Measurements from ENCODE around the gene NFE2L2.

Gene NFE2L2

GRCh38 chr2:177243476-177243875 lies 21.1 kb downstream of the NFE2L2 start:
- no peak for TF ChIP-seq EZH2 (IDR thresholded peaks at IDR 0.05; ENCODE audit: borderline replicate concordance, low read length)
- no peak for TF ChIP-seq CTCF (IDR thresholded peaks at IDR 0.05; ENCODE audit: low read length)
- no peaks in the 10 kb centered on the region for H3K9me3 ChIP-seq (ENCODE audit: low read length)
- H3K9me2 ChIP-seq (ENCODE audit: low read depth, low read length), result no peaks in the 10 kb centered on the region
- H3K9ac ChIP-seq (ENCODE audit: low read length), result no peak overlapping the region
- peaks cover 21% of the 10 kb centered on the region; the same call in 1 of the 2 replicates for H3K36me3 ChIP-seq (ENCODE audit: insufficient read depth, low read length)
- H3F3A ChIP-seq (ENCODE audit: insufficient read depth, low read length), result no peaks in the 10 kb centered on the region
- H3K27ac ChIP-seq (ENCODE audit: low read depth, low read length, poor library complexity, severe bottlenecking), result peak overlapping the region; percentile 34
- no peak overlapping the region for H3K4me3 ChIP-seq (ENCODE audit: low read depth, low read length, poor library complexity, severe bottlenecking)
- H3K27me3 ChIP-seq (ENCODE audit: insufficient read depth, low read length), result no peaks in the 10 kb centered on the region
- no peaks in the 10 kb centered on the region for H4K20me1 ChIP-seq (ENCODE audit: insufficient read depth, low read length)
- peaks cover 99% of the 10 kb centered on the region for H3K79me2 ChIP-seq (ENCODE audit: insufficient read depth, low read length)
- peak overlapping the region; percentile 31; the same call in 1 of the 2 replicates for H3K4me2 ChIP-seq (ENCODE audit: low read length)
- H3K4me1 ChIP-seq (ENCODE audit: insufficient read depth, low read length, severe bottlenecking), result peaks cover 49% of the 10 kb centered on the region
- H2AFZ ChIP-seq (ENCODE audit: low read length), result no peak overlapping the region

GRCh38 chr2:177243073-177243472 lies 21.5 kb downstream of the NFE2L2 start:
- no peaks in the 10 kb centered on the region for H3K9me2 ChIP-seq (ENCODE audit: low read depth, low read length)
- H3K27me3 ChIP-seq (ENCODE audit: insufficient read depth, low read length), result no peaks in the 10 kb centered on the region
- peak overlapping the region; percentile 31; the same call in 1 of the 2 replicates for H3K4me2 ChIP-seq (ENCODE audit: low read length)
- peak overlapping the region; percentile 34 for H3K27ac ChIP-seq (ENCODE audit: low read depth, low read length, poor library complexity, severe bottlenecking)
- H3K4me3 ChIP-seq (ENCODE audit: low read depth, low read length, poor library complexity, severe bottlenecking), result no peak overlapping the region
- H3K9ac ChIP-seq (ENCODE audit: low read length), result no peak overlapping the region; the same call in 1 of the 2 replicates
- peaks cover 99% of the 10 kb centered on the region for H3K79me2 ChIP-seq (ENCODE audit: insufficient read depth, low read length)
- H3K4me1 ChIP-seq (ENCODE audit: insufficient read depth, low read length, severe bottlenecking), result peaks cover 49% of the 10 kb centered on the region
- H2AFZ ChIP-seq (ENCODE audit: low read length), result no peak overlapping the region
- no peaks in the 10 kb centered on the region for H3F3A ChIP-seq (ENCODE audit: insufficient read depth, low read length)
- H3K9me3 ChIP-seq (ENCODE audit: low read length), result no peaks in the 10 kb centered on the region
- no peaks in the 10 kb centered on the region for H4K20me1 ChIP-seq (ENCODE audit: insufficient read depth, low read length)
- peaks cover 22% of the 10 kb centered on the region; the same call in 1 of the 2 replicates for H3K36me3 ChIP-seq (ENCODE audit: insufficient read depth, low read length)
- no peak for TF ChIP-seq CTCF (IDR thresholded peaks at IDR 0.05; ENCODE audit: low read length)
- no peak for TF ChIP-seq EZH2 (IDR thresholded peaks at IDR 0.05; ENCODE audit: borderline replicate concordance, low read length)

GRCh38 chr2:177242121-177242987 lies 22.2 kb downstream of the NFE2L2 start:
- no peak for TF ChIP-seq CTCF (IDR thresholded peaks at IDR 0.05; ENCODE audit: low read length)
- no peak for TF ChIP-seq EZH2 (IDR thresholded peaks at IDR 0.05; ENCODE audit: borderline replicate concordance, low read length)
- H3F3A ChIP-seq (ENCODE audit: insufficient read depth, low read length), result no peaks in the 10 kb centered on the region
- peaks cover 49% of the 10 kb centered on the region for H3K4me1 ChIP-seq (ENCODE audit: insufficient read depth, low read length, severe bottlenecking)
- peaks cover 19% of the 10 kb centered on the region; the same call in 1 of the 2 replicates for H3K36me3 ChIP-seq (ENCODE audit: insufficient read depth, low read length)
- peak overlapping the region; percentile 16; the same call in 1 of the 2 replicates for H3K9ac ChIP-seq (ENCODE audit: low read length)
- no peaks in the 10 kb centered on the region for H3K9me2 ChIP-seq (ENCODE audit: low read depth, low read length)
- no peak overlapping the region for H2AFZ ChIP-seq (ENCODE audit: low read length)
- no peaks in the 10 kb centered on the region for H3K27me3 ChIP-seq (ENCODE audit: insufficient read depth, low read length)
- peak overlapping the region; percentile 34 for H3K27ac ChIP-seq (ENCODE audit: low read depth, low read length, poor library complexity, severe bottlenecking)
- H3K79me2 ChIP-seq (ENCODE audit: insufficient read depth, low read length), result peaks cover 98% of the 10 kb centered on the region
- H3K4me2 ChIP-seq (ENCODE audit: low read length), result peak overlapping the region; percentile 31; the same call in 1 of the 2 replicates
- no peaks in the 10 kb centered on the region for H4K20me1 ChIP-seq (ENCODE audit: insufficient read depth, low read length)
- H3K4me3 ChIP-seq (ENCODE audit: low read depth, low read length, poor library complexity, severe bottlenecking), result no peak overlapping the region
- no peaks in the 10 kb centered on the region for H3K9me3 ChIP-seq (ENCODE audit: low read length)

Data from OCI-LY1 (cell line).